CD1c-positive myeloid dendritic cell (primary cell): ENCODE data around the gene OSM.
A peak's percentile ranks its signal among the peaks of the same experiment; 100 is the strongest.

Experiments used
- DNase-seq: peaks from one replicate; pipeline ENCODE4 v3.0.0-alpha.2; 2016; ENCODE audit errors: extremely low spot score

Gene OSM

DNA sequence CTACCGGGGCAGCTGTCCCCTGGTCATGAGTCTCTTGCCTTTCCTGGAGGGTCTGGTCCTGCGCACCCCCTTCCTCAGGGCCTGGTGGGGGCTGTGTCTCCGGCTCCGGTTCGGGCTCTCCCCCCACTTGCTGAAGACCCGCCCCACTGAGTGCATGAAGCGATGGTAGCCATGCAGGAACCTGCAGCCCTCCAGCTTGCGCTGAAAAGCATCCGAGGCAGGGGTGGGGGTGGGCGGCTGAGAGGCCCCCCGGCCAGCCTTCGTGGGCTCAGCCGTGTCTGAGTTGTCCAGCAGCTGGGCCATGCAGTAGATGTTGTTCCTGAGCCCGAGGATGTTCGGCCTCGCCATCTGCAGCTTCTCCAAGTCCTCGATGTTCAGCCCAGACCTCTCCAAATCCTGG, 2.8 kb downstream of the OSM start:
- DNase-seq = no peak

DNA sequence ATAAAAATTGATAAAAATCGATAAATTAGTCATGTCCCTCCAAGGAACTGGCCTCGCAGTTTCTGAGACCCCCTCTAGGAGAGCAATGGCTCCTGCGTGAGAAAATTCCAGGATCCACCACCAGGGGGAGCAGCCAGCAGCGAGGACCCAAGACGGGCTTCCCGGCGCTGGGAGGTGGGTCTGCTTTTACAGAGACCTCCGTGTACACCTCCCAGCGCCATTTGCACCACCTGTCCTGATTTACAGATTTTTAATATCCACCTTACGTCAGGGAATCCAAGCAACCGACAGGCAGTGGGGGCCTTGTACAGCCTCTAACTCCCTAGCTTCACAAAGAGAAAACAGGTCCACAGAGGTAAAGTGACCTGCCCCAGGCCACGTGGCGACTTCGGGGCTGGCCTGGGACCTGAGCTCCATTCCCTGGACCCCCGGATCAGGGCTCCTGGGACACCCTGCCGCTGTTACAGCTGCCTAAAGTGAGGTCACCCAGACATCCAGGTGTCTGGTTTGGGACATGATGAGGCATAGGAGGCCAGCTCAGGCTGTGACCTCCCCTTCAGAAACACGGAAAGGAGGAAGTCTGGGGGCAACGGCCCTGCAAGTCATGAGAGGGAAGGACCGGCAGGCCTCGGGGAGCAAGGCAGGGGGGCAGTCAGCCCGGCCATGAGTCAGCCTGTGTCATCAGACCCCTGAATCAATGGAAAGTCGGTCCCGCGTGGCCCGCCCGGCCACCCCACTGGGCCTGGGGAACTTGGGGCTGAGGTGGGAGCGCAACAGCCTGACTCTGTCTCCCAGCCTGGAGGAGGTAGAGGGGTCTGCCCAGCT, 3.5 kb downstream of the OSM start:
- peak; percentile 88 for DNase-seq

DNA sequence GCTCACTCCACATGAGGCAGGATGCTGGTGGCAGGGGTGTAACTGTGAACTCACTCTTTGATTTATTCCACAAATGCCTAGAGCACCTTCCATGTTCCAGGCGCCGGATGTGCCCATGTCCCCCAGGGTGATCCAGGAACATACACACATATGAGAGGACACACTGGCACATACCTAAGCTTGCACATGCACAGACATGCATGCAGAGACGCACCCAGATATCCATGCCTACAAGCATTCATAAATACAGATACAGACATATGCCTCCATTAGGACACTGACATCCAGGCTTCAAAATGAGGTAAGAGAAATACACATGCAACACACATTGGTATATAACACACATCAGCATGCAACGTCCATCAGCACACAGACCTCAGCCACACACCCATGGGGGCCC, 4.5 kb downstream of the OSM start:
- DNase-seq = no peak

DNA sequence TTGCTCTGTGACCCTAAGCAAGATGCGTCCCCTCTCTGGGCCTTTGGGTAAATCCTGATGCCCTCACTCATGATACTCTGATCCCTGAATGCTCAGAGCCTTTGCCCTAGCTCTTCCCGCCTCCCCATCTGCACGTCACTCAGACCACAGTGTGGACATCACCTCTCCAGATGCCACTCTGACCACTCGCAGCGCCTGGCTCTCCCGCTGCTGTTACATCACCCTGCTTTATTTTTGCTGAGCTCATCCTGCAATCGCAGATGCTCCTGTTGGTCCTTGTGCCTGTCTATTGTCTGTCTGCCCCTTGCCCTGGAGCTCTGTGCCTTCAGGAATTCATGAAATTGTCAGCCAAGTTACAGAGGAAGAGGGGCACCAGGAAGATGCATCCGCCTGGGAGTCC, 5.5 kb downstream of the OSM start:
- peak; percentile 60 for DNase-seq

DNA sequence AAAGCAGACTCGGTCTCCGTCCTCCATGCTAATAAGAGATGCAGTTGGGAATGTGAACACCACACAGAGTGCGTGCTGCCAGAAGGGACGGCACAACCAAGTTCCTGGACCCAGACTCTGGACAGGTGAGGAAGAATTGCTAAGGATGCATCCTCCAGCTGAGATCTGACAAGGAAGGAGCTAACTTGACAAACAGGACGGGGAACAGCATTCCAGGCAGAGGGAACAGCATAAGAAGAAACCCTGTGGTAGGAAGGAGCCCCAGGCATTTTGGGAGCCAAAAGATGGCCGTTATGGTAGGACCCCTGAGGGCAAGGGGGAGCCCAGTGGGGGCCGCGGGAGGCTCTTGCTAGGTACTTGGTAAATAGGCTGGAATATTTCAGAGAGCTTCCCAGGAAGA, 6.0 kb downstream of the OSM start:
- no peak for DNase-seq

DNA sequence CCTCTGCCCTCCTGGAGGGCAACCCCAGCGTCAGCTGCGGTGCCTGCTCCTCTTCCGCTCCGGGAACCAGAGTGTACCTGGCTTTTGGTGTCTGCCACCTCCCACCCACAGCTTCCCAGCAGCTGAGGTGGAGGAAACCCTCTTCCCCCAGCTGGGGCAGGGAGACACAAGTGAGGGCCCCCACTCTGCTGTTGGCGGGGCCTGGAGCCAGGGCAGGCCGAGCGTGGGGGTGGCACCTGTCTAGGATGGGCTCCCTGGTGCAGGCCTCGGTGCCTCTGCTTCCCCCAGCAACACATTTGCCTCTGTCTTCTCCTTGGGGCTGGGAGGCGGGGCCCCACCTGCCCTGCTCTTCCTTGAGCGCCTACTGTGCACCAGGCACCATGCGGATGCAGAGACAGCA, 6.4 kb downstream of the OSM start:
- DNase-seq = no peak

DNA sequence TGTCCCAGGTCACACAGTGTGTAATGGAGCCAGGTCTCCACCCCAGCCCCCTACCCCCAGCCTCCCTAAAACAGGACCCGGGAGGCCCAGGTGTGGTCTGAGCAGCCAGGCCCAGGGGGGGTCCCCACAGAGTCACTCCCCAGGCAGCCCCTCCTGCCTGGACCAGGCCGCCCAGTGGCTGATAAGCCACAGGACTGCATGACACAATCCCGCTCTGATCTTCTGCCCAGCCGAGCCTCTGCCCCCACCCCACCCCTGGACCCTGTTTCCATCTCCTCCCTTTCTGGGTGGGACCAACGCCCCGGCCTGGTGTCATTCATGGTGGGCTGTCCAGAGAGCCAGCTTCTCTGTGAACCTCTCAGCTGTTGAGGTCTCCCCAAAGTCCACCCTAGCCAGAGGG, 12.3 kb downstream of the OSM start:
- no peak for DNase-seq

DNA sequence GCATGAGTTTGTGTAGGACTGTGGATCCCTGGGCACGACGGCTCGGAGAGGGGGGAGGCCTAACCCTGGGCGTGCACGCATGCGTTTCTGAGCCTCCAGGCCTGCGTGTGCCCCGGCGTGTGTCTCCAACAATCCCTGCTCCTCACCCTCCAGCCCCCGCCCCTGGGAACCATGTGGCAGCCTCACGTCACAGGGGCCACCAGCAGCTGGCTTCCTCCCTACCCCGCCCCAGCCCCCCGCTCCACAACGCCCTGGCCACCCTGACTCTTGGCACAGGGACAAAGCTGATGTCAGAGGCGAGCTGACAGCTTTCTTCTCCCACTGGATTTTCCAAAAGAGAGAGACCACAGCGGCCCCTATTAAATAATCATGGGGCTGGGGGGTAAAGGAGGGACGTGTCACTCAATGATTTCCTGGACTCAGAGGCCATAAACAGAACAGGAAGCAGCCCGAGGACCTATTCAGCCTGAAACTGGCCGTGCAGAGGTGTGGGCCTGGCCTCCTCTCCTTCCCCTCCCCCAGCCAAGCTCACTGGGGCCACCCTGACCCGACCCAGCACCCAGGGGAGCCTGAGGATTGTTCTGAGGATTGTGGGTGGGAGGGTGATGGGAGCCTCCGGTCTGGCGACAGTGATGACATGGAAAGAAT, 13.3 kb downstream of the OSM start:
- no peak for DNase-seq

DNA sequence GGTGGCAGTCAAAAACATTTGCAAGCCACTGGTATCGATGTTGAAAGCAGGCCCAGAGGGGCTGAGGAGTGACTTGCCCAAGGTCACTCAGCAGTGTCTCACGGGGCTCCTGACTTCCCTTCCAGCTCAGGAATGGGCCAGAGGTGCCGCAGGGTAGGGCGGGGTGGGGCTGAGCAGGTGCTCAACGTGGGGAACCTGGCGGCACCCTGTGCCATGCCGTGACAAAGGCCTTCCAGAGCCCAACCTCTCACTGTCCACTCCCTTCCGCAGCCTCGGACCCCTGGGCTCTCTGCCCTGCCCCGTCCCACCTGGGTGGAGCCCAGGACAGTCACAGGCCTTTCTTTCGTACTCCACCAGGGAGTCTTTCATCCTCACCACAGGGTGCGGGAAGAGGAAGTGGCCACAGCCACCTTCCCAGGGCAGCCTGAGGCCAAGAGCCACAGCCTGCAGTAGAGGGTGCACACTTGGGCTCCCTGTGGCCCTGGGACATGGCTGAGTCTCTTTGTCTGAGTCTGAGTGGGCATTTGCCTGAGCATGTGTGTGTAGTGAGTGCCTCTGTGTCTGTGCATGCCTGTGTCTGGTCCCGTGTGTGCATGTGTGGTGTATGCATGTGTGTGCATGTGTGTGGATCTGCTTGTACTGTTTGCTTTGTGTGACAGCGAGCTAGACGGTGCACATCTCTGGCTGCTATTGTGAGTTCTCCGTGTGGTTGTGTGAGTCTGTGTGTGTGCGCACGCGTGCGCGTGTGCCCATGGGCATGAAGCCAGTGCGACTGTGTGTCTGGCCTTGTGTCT, 14.0 kb downstream of the OSM start:
- no peak for DNase-seq

DNA sequence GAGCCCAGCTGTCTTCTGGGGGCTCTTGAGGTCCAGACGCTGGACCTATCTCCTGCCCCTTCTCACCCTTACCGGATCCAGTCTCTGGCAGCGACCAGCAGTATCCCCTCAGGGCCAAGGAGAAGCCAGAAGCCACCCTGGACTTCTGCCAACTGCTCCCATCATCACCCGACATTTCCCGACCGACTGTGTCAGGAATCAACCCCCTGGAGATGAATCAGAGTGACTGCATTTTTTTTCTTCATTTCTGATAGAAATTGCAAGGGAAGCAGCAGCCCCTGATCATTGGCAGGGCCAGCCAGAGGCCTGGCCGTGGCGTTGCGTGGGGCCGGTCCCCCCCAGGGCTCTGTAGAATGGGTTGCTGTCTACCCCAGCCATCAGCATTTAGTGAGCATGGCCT, 14.9 kb downstream of the OSM start:
- DNase-seq = no peak

DNA sequence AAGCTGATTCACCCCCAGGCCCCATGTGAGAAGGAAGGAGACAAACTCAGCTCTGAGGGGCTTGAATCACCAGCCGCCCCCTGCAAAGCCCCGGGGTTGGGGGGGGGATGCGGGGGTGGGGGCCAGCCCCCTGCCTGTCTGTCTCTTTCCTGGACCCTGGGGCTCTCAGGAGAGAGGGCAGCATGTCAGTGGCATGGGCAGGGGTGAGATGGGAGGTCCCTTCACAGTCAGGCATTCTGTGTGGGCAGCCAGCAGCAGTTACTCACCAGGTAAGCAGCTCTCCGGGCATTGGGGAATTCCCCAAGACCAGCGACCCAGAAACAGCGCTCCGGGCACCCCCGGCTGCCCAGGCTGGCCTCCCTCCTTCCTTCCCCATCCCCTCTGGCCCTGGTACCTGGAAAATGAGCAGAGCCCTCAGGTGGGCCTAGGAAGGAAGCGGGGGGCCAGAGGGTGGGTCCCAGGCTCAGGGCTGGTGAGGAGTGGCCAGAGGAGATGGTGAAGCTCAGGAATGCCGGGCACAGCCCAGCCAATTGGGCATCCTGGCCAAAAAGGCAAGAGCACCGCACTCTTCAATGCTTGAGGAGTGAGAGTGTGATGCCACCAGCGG, 15.9 kb downstream of the OSM start:
- no peak for DNase-seq

DNA sequence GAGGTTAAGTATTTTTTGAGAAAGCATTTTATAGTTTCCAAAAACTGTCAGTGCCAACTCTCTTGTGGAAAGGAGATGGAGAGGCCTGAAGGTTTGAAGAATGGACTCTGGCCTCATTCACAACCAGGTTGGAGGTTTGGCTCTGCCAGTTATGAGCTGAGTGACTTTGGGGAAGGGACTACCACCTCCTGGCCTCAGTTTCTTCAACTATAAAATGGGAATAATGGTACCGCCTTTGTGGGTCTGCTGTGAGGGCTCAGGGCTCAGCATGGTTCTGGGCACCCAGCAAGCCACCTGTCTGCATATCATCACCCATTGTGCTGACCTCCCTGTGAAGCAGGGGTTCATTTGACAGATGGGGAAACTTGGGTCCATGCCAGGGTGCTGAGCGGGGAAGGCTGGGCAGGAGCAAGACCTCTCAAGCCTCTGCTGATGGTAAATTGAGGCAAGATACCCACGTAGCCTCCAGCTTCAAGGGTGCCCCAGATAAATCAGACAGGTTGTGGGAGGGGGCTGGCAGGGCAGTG, 16.5 kb downstream of the OSM start:
- DNase-seq = no peak

DNA sequence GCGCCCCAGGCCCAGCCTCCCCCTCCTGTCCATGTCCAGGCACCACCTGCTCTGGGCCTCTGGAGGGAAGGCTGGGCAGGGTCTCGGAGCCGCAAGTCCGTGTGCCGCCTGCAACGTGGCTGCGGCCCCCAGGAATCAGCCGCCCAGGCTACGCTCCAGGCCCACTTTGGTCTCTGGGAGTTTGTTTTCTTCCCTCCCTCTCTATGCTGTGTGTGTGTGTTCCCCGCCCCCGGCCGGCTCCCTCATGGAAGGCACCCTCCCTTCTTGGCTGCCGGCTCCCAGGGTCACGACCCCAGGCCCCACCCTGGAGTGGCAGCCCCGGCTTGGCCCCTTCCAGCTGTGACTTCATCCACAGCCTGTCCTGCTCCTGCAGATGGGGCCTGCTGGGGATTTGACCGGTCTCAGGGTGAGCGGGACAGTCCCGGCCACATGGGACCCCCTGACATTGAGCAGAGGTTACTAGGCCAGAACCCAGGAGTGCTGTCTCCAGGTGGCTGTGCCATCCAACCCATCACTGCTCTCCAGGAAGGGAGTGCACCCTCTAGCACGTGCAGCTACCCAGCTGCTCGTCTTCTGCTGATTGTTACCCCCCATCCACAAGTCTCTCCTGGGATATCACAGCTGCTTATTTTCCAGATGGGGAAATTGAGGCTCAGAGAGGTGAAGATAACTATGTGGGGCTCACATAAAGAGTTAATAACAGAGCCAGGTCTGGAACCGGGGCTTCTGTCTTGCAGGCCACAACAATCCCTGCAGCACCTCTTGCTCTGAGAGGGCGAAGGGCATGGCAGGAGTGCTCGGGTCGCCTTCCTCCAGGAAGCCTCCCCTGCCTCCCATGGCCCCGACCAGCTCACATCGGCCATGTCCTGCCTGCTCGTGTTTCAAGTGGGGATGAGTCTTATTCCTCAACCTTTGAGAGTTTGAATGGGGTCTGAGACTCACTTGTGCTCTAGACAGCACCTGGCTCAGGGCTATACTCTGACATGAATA, 17.3 kb downstream of the OSM start:
- DNase-seq = no peak

DNA sequence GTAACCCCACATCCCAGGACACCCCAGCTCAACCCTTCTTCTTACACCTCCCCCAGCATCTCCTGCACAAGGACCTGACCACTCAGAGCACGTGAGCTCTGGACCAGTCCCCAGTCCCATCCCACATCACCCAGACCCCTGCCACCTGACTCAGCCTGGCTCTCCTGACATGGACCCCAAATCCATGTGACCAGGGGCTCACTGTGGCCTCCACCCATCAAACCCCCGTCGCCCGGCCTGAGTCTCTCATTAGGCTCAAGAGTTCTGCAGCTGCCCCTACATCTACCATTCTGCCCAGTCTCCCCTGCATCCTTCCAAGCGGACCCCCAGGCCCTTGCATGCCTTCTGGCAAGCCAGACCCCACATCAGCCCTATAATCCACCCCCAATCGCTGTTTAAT, 18.2 kb downstream of the OSM start:
- DNase-seq = no peak

DNA sequence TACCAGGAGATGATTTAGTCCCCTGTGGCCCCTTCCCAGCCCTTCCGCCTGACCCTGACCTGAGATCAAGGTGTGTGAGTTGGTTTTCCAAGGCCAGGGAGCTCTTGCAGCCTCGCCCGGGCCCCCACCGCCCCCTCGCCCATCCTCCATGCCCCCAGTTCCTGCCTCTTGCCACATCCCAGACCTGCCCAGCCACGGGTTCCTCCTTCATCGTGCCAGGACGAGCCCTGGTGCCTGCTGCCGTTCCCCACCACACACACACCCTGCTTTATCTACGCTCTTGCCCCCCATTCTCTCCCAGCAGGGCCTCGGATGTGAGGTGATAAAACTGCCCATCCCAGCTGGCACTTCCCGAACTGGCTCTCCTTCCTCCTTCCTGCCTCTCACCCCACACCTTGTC, 18.7 kb downstream of the OSM start:
- DNase-seq = no peak

DNA sequence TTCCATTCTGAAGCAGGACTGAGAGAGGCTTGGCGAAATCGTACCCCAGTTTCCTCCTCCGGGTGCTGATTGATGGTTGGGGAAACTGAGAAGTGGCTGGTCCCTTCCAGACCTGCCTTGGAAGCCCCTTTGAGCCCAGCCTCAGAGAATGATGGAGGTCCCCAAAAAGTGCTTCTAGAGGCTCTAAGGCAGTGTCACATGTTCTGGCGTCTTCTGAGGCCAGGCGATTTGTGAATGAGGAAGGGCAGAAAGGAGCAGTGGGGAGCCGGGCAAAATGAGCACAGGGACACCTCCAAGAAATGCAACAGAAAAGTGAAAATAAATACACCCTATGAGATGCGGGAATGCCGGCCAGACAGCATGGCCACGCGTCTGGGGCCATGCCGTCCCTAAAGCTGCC, 19.1 kb downstream of the OSM start:
- DNase-seq = no peak

DNA sequence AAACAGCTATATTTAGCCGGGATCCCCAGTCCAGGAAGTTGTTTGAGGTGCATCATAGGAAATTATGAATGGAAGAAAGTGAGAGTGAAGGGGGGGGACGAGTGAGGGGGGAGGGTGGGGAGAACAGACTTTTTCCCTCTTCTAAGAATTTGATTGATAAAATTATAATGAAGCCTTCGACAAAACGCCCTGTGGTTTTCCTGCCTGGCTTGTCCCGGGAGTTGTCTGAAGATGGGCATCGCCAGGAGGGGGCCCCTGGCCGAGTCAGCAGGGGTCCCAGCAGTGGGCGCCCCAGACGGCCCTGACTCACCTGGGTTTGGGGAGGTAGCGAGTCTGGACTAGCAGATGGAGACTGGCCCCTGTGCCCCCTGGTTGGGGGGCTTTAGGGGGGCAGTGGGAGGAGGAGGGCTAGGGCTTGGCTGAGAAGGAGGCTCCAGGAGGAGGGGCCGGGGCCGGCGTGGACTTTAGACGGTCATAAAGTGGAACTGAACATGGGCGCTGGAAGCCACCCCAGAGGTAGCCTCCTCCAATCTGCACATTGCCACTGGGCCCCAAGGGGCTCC, 19.8 kb downstream of the OSM start:
- no peak for DNase-seq

DNA sequence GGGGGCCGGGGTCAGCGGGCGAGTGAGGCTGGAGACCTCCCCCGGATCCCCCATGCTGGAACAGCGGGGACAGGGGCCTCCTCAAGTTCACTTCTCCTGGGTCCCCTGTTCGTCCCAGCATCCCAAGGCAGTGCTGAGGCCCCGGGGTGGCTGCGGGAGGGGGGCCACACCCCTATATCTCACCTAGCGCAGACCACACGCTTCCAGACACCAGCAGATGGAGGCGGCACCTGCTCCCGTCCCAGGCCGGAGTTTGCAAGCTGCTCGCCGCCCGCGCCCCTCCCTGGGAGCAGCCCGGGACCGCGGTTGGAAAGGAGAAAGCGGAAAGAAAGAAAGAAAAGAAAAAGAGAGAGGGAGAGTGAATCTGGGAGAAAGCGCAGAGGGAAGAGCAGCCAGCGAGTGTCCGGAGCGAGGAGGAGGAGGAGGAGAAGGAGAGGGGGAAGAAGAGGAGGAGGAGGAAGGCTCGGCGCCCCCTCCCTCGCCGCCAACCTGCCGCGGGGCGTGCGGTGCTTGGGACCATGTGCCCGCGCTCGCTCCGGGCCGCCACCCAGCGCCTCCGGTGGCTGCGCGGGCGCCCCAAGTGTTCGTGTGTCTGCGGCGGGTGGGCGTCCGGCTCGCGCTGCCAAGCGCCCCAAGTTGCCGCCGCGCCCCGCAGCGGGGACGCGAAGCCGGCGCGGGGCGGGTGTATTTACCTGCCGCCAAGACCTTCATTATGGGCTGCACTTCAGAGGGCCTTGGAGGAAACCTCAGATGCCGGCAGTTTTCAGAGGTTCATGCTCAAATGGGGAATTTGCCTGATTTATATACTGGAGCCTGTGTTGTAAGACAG, 20.5 kb downstream of the OSM start, which contains the start of gene LIF:
TSS of gene LIF (minus strand) at position 775 of the 829 bp plus-strand sequence. CDS start at position 711, 64 bp downstream.
- DNase-seq = peak; percentile 50

DNA sequence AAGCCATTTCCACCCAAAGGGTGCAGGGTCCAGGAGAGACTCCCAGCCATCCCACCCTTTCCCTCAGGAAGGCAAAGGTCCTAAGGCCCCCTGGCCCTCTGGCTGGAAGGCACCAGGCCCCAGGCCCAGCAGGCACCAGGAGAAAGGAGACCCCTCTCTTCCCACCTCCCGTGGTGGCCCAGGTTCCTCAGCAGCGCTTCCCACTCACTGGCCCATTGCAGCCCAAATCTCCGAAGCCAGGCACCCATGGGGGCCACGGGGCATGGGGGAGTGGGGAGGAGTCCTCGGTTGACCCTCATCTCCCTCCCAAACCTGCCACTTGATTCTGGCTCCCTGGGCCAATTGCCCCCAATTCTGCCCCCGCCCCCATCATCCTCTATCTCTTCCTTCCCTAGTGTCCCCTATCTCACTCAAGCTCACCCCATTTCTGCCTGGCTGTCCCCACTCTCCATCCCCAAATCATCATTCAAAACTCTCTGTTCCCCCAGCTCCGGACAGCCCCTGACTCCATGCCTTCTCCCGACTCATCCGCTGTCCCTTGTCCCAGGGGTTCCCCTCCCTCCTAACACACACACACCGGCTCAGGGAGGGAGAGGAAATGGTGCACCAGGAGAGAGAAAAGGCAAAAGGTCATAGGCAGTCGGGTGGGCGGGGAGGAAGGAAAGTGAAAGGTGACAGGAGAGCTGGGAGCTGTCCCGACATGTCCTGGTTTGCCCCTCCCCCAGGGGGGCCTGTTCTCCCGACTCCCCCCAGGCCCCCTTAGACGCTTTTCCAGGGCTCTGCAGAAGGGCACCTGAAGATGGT, 21.3 kb downstream of the OSM start:
- DNase-seq = no peak
